GM19238 (cell line): ENCODE measurements around the gene C2orf72.
A peak's percentile ranks its signal among the peaks of the same experiment; 100 is the strongest.

Source experiments
- DNase-seq: peaks from one replicate; pipeline ENCODE4 v3.0.0; 2011; ENCODE audit warnings: low spot score; ENCODE audit not compliant: insufficient read length

The C2orf72 gene

DNA sequence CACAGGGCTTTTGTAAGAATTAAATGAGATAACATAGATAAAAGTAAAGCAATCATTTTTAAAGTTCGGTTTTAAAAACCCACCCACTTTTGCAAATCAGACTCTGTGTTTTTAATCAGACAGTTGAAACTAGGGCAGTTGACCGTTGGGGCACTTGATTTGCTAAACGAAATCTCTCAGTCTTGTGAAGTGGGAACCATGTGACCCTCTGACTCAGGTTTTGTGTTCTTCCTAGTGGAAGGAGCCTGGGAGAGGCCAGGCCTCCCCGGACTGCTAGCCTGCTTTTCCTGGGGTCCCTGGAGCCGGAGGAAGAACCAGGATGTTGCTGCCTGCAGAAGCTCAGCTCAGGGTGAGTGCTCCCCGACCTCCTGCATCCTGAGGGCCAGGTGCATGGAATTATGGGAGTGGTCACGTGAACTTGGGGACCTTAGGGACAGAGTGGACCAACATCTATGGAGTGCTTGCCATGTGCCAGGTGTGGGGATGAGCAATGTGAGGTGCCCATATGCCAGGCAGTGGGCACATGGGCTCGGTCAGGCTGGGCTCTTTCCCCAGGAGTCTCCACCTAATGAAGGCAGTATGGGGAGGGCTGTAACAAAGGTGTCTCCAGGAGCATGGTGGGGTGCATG, 3.9 kb downstream of the C2orf72 start:
- no peak for DNase-seq

DNA sequence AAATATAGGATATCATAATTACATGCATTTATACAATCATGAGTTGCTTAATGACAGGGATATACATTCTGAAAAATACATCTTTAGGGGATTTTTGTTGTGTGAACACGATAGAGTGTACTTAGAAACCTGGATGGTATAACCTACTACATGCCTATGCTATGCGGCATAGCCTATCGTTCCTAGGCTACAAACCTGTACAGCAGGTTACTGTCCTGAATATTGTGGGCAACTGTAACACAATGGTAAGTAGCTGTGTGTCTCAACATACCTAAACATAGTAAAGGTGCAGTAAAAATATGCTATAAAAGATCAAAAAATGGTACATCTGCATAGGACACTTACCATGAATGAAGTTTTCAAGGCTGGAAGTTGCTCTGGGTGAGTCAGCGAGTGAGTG, 6.5 kb downstream of the C2orf72 start:
- no peak for DNase-seq

DNA sequence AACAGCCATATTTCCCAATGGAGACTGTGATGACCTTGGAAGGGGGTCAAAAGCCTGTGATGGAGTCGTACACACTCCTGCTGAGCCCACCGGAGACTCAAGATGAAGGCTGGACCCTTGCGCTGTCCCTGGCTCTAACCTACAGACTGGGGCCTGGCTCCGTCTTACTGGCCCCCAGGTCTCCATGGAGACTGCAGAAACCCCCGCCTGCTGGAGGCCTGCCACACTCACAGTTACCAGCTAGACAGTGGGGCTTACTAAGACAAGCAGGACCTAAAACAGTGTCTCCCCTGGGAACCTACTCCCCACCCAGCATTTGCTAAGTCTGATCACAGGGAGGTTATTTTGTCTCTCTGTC, 9.6 kb downstream of the C2orf72 start:
- no peak for DNase-seq

DNA sequence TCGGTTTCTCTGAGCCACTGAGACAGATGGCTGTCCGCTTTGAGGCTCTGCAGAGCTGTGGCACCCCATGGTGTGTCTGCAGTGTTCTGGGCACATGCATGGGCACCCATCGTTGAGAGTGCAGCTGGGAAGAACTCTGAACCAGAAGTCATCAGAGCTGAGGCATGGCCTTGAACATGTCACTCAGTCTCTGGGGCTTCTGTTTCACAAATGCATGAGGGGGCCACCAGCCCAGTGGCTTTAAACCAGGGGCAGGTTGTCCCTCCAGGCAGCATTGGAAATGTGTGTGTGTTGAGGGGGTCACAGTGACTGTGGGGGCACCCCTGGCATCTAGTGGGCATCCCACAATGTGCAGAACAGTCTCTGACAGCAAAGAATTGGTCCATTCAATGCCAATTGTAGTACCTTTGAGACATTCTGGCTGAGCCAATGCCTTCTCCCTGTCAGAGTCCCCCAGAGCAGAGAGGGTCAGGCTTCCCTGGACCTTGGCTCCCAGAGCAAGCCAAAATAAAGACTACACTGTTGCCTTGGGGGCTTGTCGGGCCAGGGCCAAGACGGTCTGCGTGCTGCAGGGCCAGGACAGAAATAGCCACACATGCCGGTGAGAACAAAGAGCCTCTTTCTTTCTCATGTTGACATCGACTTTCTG, 10.1 kb downstream of the C2orf72 start:
- DNase-seq = no peak

DNA sequence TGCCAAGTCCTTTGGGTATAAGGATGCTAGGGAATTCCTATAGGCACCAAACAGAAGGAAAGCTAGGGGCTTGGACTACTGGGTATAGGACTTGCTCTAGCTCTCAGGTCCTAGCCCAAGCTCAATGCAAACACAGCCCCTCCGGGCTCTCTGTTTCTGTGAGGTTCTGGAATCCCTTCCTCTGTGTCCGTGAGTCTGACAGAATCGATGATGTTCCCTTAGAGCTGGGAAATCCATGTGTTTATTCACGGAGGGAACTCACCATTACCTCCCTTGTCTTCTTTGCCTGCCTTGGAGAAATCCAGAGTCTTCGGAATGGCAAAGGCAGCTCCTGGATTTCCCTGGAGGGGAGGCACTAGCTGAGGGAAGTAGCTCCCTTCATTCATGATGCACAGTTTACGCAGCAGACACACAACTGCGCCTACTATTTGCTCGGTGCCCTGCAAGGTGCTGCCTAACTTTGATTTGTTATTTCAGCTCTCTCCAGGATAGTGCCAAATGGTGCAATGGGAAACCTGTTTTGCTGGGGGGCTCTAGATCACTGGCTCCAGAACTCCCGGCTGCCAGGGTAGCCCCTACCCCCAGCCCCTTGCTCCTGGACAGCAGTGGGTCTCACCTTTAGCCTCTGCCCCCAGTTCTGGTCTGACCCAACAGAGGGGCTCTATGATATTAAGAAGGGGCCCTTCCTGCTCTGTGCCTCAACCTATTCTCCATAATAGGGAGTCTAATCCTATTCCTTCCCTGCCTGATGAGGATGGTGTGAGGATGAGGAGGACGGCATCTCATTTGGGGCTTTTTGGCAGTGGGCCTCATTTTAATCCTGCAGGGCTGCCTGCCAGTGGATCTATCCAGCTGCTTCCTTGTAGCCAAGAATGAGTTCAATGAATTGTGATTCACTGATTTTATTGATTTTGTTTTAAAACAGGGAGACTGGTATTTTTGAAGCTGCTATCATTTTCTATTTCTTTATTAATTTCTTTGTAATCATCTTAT, 10.9 kb downstream of the C2orf72 start:
- DNase-seq = no peak

DNA sequence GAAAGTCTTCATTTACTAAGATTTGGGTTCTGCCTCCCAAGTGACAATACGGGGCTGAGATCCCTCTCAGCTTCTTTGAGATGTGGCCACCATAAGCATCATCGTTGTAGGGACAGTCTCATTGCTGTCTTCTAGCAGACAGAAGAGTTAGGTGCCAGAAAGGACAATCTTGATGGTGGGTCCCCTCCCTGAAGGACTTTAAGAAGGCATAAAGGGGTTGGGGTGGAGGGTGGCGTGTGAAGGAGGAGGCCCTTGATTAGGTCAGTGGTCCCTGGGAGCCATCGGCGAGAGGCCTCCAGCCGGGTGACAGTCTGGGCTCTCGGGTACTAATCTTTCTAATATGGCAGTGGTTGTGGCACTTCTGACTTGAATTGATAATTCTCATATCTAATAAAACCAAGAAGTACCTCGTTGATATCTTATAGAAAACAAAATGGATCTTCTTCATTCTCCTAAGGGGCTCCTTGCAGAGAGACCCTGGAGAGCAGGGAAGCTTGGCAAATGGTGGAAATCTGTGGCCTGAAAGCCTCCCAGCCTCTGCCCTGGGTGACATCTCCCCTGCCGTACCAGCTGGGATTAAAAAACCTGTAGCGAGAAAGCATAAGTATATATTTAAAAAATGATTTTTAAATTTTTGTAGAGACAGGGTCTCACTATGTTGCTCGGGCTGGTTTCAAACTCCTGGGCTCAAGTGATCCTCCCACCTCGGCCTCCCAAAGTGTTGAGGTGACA, 12.1 kb downstream of the C2orf72 start:
- DNase-seq = no peak

DNA sequence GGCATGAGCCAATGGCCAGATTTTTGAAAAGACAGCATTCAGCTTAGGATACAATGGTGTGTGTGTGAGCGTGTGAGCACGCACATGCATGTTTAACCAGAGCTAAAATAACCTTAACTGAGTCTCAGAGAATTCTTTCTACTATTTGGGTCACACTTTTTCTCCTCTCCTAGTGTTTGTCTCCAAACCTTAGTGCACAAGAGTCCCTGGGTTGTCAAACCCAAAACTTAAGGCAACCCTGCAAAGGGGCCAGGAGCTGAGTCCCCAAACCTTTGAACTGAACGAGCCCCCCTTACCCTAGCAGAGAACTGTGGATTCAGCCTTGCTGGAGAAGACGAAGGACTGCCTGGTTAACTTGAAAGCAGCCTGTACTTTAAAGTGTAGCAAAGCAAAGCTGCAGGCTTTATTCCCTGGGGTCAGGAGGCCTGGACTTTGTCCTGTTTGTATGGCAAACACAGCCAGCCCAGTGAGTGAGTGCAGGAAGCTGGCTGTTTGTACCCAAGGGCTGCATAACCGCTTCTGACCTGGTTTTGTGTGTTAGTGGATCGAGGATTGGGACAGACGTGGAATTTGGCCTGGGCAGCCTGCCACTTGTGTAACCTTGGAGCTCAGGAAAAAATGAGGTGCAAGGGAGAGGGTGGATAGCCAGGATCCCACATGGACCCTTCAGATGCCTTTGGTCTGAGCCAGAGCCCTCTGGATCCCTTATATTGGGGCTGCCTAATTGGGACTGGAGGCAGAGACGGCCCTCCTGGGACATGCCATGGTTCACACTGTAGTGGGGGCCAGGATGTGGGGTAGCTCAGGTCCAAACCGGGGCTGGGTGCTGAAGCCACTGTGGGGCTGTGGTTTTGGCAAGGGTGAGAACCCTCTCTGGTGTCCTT, 12.9 kb downstream of the C2orf72 start:
- DNase-seq = no peak

DNA sequence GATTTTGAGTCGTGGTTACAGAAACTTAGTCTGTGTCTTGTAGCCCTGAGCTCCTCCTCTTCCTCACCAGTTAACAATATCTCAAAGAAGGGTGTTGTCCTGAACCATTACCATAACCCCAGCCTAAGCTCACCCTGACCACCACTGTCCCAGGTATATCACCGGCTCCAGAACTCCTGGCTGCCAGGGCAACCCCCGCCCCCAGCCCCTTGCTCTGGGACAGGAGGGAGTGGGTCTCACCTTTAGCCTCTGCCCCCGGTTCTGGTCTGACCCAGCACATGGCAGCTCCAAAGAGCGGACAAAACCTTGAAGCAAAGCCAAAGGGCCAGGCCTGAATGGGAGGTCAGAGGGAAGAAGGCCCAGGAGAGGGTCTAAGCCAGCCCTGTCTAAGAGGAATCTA, 13.8 kb downstream of the C2orf72 start:
- DNase-seq = no peak

DNA sequence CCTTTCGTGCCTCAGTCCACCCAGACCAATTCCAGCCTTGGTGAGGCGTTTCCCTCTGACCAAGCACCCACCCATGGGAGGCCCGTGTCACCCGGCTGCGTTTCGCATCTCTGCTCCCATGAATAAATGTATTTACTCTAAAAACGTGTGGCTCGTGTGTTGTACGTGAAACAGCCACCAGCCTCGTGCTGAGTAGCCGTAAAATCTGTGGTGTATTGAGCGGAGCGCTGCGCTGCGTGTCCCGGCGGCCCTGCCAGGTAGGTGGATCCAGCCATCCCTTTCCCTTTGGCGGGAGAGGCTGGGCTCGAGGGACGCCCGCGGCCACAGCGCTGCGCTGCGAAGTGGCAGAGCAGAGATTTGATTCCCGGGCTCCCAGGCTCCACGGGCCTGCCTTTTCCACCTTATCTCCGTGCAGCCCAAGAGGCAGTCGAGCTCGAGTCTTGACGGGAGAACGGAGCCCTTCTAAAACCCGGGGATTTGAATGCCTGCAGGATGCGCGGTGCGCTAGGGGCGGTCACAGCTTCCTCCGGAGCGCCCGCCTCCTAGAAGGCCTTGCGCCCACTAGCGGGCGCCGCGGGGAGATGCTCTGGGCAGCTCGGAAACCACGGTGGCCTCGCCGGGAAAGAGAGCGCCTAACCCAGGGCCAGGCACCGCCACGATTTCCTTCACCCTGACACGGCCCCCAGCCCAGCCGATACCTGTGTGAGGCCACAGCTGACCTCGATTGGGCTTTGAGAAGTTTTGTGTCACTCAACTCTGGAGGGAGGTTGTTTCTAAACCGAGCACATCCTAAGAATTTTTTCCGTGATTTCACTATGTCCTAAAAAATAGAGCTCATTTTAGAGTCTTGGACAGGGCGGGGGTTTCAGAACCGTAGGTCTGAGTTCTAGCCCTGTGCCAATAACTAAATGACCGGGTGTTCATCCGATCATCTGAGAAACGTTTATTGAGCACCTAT, 15.4 kb downstream of the C2orf72 start:
- peak; percentile 73 for DNase-seq

DNA sequence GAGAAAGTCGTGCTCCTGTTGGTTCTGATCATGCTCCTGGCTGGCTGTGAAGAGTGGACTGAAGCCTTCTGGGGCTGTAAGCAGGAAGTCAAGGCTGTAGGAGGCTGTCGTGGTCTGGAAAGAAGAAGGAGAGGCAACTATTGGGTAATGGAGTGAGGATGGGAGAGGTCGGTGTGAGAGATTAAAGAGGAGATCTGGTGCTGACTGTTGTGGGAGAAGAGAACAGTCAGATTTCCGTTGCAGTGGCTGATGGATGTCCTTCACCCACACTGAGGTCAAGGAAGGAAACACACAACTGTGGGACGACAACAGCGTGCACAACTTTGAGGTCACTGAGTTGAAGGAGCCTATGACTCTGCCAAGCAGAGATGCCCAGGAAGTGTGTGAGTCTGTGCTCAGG, 16.5 kb downstream of the C2orf72 start:
- DNase-seq = no peak

DNA sequence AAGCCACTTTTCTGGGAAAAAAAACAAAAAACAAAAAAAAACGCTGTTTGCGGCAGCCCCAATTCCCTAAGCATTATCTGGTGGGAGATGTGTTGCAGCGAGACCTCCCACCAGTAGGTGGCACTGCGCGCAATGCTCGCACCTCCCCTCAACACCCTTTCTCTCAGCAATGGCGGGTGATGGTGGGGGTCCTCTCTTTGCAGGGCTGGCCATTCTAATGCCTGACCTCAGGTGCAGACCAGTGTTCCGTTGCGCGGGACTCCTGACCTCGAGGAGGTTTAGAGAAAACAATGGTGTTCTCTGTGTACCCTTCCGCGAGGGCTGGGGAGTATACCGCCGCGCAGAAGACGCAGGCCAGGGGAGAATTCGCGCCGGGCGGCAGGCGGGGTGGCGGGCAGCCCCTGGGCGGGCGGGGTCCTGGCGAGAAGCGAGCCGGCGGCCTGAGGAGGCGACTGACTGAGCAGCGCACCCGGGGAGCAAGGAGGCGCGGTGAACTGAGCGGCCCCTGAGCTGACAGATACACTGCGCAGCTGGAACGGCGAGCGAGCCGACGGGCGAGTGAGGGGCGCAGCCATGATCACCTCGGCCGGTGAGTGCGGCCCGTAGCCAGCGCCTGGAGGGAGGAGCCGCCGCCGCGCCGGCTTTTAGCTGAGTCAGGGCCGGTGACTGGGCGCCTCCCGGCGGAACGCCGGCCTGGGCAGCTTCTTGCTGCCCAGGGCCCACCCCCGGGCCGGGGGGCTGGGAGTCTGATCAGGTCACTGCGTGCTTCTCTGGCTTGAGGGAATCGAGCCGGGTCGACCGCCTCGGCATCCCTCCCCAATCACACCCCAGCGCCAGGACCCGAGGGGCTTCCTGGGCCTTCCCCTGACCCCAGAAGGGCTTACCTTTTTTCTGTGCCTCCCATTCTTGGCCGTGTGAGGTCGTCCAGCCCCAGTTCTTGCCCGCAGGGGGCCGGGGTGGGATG, 19.4 kb downstream of the C2orf72 start, which contains the start of gene PSMD1:
Gene PSMD1, plus strand, starts transcription at position 415 of the 964 bp plus-strand sequence. Its CDS starts 159 bp downstream, at position 574.
- peak; percentile 84 for DNase-seq

DNA sequence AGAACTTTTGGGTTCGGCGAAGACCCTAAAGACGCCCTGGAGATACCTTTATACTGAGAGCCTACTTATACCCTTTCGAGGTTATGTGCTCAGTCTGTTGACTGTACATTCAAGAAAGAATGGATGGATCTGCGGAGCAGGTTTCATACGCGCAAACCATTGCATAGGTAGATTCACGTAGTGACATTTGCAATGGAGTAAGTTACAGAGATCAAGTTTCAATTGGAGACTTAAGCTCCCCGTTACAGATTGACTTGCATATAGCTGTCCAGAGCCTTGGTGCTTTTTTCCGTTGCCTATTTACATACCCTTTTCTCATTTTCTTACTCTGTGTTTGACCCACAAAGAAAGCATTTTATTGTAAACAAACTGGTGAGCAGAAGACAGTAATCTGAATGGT, 20.3 kb downstream of the C2orf72 start:
- no peak for DNase-seq

DNA sequence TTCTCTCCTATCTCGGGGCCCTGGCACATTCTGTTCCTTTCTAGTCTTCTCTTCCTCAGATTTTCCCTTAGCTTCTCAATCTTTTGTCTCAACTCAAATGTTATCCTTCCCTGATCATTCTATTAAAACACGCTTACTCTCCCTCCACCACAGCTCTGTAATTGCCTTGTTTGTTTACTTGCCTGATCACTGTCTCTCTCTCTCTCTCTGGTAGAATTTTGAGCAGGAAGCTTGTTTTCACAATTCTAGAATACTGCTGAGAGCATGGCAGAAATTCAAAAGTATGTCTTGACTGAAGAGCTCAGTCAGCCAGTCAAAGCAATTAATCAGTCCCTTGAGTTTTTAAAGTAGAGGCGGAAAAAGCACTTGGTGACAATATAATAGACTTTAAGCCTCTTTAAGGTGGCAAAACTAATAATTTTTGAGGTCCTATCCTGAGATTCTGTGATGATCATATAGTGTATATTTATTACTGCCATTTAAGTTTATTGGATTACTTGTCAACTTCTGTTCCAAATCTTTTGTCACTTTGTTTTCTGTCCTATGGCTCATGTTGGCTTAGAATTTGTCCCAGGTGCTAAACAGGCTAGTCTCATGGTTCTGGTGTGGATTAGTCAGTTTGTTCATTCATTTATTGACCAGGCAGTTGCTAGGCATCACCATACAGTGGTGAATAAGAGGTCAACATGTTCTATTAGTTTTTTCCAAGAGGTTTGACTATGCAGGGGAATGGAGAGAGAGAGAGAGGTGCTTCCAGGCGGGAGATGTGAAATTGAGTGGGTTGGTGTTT, 21.6 kb downstream of the C2orf72 start:
- no peak for DNase-seq

DNA sequence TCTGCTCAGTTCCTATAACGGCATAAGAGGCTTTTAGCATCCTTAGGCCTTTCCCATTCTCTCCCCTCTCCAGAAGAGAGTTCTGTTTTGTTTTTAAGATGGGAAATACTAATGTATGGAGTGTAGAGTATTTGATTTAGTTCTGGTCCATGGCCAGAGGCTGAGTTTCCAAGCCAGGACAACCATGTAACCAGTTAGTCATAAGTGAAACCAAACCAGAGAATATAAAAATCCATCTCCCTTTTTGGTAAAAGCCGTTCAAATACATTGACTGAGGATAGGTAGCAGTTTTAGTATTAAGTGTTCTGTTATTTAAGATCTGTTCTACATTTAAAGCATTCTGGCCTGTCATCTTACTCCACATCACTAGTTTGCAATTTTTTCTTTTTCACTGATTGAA, 22.4 kb downstream of the C2orf72 start:
- DNase-seq = no peak

DNA sequence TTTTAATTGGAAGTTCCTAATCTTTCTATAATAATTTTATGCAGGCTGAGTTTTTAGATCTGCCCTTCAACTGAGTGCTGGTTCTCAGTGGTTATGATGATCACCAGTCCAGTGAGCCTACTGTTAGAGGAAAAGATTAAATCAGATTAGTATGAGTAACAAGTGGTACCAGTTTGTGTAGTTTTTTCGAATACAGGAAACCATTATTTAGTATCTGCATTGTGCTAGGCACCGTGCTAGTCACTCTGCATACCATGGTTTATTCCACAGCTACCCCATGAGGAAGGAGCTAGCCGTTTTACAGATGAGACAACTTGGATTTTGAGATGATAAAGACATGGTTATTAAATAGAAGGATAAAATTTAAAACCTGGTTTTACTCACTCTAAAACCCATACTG, 25.5 kb downstream of the C2orf72 start:
- DNase-seq = no peak

DNA sequence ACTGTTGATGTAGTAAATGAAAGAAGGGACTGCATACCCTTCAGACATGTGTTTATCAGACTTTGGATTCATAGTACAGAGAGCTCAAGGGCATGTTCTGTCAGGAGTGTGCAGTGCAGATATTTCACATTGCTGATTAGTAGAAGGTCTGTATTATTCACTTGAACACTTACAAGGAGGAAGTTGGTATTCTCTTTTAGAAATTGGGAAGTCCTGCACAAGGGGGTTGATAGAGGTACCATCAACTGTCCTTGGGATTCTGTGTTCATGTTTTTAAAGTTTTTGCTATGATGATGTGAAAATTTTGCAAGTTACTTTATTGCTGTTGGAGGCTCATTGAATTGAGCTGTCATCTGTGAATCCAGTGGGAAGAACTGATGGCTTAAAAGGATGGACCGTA, 26.0 kb downstream of the C2orf72 start:
- no peak for DNase-seq

DNA sequence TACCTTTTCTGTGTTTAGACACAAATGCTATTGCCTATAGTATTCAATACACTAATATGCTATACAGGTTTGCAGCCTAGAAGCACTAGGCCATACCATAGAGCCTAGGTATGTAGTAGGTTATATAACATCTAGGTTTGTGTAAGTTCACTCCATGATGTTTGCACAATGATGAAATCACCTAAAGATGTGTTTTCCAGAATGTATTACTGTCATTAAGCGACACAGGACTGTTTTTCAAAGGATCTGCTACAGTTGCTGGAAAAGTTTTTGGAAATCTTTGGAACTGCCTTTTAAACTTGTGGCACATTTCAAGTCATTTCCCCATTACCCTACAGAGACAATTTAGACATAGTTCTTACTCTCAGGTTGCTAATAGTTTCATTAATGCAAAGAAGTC, 28.6 kb downstream of the C2orf72 start:
- DNase-seq = no peak
